AG09309 (cell line): ENCODE results near the gene MRPS16.

Experiments used
- DNase-seq: peaks from one replicate; pipeline ENCODE4 v3.0.0-alpha.2; 2010; ENCODE audit warnings: low read depth
- H3K4me3 ChIP-seq: 2 replicates; pipeline ENCODE4 v1.5.1; 2011; ENCODE audit warnings: mild to moderate bottlenecking, low read depth, low read length, moderate library complexity; ENCODE audit not compliant: control insufficient read depth
- TF ChIP-seq, protein P1 (sequence below): IDR thresholded peaks from 2 replicates; pipeline ENCODE4 v1.5.1; 2011; ENCODE audit warnings: mild to moderate bottlenecking, low read depth, low read length, inconsistent platforms; ENCODE audit not compliant: insufficient read depth, control insufficient read depth; ENCODE audit errors: missing control alignments

The MRPS16 gene

DNA sequence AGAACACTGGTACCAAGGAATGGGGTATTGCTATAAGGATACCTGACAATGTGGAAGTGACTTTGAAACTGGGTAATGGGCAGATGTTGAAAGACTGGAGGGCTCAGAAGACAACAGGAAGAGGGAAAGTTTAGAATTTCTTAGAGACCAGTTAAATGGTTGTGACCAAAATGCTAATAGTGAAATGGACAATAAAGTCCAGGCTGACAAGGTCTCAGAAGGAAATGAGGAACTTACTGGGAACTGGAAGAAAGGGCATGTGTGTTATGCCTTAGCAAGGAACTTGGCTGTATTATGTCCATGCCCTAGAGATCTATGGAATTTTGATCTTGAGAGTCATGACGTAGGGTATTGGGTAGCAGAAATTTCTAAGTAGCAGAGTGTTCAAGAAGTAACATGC lies 46.6 kb downstream of the MRPS16 start:
- TF ChIP-seq, protein P1, sequence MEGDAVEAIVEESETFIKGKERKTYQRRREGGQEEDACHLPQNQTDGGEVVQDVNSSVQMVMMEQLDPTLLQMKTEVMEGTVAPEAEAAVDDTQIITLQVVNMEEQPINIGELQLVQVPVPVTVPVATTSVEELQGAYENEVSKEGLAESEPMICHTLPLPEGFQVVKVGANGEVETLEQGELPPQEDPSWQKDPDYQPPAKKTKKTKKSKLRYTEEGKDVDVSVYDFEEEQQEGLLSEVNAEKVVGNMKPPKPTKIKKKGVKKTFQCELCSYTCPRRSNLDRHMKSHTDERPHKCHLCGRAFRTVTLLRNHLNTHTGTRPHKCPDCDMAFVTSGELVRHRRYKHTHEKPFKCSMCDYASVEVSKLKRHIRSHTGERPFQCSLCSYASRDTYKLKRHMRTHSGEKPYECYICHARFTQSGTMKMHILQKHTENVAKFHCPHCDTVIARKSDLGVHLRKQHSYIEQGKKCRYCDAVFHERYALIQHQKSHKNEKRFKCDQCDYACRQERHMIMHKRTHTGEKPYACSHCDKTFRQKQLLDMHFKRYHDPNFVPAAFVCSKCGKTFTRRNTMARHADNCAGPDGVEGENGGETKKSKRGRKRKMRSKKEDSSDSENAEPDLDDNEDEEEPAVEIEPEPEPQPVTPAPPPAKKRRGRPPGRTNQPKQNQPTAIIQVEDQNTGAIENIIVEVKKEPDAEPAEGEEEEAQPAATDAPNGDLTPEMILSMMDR, result no peak
- no peak overlapping the region for H3K4me3 ChIP-seq
- DNase-seq, result no peak

DNA sequence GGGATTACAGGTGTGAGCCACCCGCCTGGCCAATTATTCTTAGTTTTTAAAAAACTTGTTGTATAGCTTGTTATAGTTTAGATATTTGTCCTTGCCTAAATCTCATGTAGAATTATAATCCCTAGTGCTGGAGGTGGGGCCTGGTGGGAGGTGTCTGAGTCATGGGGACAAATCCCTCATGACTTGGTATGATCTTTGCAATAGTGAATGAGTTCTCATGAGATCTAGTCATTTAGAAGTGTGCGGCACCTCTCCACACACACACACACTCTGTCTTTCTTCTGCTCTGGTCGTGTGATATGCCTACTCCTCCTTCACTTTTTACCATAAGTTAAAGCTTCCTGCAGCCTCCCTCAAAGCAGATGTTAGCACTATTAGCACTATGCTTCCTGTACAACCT lies 47.4 kb downstream of the MRPS16 start:
- H3K4me3 ChIP-seq, result no peak overlapping the region
- TF ChIP-seq, protein P1, result no peak
- DNase-seq, result no peak
